Measurements from ENCODE around the gene CCM2.

- TF ChIP-seq CTCF (IDR thresholded peaks at IDR 0.05) (no peak), POLR2A (IDR thresholded peaks at IDR 0.05) (no peak)
Observed at GRCh38 chr7:45107356-45107755, 107.4 kb downstream of the CCM2 start.
